Measurements from ENCODE around the gene HOXC12. TPM values are rescaled to one million over a fixed set of nuclear protein-coding genes. Genes with fewer than 3 reads are reported as not detected.

The HOXC12 gene
- total and polyA plus RNA-seq, 5 experiments from 2014 or later, result not detected

DNA sequence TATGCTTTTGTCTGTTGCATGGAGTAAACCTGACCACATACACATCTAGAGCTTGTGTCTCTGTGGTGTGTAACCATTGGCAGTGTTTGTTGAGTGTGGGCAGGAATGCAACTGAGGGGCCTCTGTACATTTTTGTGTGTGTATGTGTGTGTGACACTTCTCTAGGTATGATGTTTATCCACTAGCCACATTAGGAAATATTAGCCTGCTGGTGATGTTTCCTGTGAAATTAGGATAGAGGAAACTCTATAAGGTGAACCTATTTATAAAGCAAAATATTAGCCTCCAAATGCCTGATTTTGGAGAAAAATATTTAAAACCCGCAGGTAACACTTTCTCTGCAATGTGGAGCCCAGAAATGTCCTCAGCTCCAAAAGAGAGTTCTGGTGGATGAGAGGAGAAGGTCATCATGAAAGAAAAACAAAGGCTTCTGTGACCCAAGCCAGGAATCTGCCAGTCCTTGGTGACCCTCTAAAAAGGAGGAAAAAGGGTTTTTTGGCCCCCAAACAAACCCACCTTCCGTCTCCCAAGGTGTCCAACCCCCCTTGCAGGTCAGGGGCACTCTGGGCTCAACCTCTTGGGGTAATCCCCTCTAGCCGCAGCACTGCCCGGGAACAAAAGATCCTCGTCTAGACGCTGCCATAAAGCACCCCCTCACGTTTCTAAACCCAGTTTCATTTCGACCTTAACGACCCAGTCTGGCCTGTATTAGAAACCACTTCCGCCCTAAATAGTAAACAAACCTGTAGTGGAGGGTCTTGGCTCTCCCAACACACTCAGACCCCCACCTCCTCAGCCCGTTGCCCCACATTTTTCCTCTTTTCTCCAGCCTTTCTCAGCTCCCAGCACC, 23.1 kb downstream of the HOXC12 start:
- no peak overlapping the region for H3K27ac Mint-ChIP-seq
- ATAC-seq, result no peak

GRCh38 chr12:53978477-53979356, 24.0 kb downstream of the HOXC12 start:
- Mint-ChIP-seq H3K27ac (no peak overlapping the region), H3K4me1 (peaks cover 4 to 31% (median 18%) of the 10 kb centered on the region in 4 donors), H3K4me3 (peak overlapping the region in 1 of 10 donors; percentile 20), H3K36me3 (peaks cover 2 to 9% (median 4%) of the 10 kb centered on the region in 3 donors), H3K27me3 (peaks cover 51 to 98% (median 79%) of the 10 kb centered on the region in 5 donors), H3K9me3 (peaks cover 0 to 23% (median 0%) of the 10 kb centered on the region in 9 donors)
- ATAC-seq, result no peak
- POLR2A ChIA-PET, result interaction anchor here (0.7 kb wide), 1 partner anchor 37 kb away, joined by 3 read pairs; no protein-coding TSS in a partner anchor
- no peak for DNase-seq

More for the DNA sequence above, 23.1 kb downstream of the HOXC12 start:
- POLR2A ChIA-PET, result no interaction called here
- Mint-ChIP-seq H3K9me3 (peaks cover 0 to 27% (median 6%) of the 10 kb centered on the region in 9 donors), H3K36me3 (peaks cover 2 to 14% (median 8%) of the 10 kb centered on the region in 3 donors), H3K4me3 (no peak overlapping the region), H3K27me3 (peaks cover 51 to 98% (median 77%) of the 10 kb centered on the region in 5 donors), H3K4me1 (peaks cover 8 to 40% (median 23%) of the 10 kb centered on the region in 4 donors)
- no peak for DNase-seq

DNA sequence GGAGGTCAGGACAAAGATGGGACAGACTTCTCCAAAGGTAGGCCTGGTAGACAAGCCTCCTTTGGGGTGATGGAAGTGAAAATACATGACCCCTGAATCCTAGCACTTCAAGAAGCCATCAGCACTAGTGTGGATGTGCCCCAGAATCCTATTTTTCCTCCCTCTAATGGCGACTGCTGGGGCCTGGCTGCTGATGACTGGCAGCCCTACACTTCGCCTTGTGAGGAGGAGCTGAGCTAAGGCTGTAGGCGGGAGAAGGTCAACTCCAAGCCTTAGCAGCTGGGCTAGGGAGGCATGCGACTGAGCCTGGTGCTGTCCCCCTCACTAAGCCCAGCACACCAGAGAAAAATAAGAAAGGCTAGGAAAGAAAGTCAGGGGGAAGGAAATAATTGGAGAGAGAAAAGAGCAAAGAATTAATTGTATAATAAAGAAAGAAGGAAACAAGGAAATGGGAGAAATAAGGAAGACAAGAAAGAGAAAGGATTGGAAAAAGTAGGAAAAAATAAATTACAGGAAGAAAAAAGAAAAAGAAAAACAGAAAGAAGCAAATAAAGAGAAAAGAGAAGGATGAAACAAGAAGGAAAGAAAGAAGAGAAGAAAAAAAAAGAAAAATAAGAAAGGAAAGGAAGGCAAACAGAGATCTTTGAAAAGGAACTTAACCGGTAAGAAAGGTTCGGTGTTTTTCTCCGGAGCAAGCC, 25.6 kb downstream of the HOXC12 start:
- H3K36me3 Mint-ChIP-seq, result peaks cover 2 to 9% (median 4%) of the 10 kb centered on the region in 3 donors
- H3K9me3 Mint-ChIP-seq, result peaks cover 0 to 23% (median 0%) of the 10 kb centered on the region in 9 donors
- POLR2A ChIA-PET, result no interaction called here
- DNase-seq (no peak), ATAC-seq (no peak)
- peaks cover 53 to 99% (median 82%) of the 10 kb centered on the region in 5 donors for H3K27me3 Mint-ChIP-seq
- peaks cover 2 to 28% (median 14%) of the 10 kb centered on the region in 4 donors for H3K4me1 Mint-ChIP-seq
- peak overlapping the region in 4 of 10 donors; percentile 8 to 45 (median 28) for H3K4me3 Mint-ChIP-seq
- peak overlapping the region in 1 of 10 donors; percentile 63 for H3K27ac Mint-ChIP-seq

DNA sequence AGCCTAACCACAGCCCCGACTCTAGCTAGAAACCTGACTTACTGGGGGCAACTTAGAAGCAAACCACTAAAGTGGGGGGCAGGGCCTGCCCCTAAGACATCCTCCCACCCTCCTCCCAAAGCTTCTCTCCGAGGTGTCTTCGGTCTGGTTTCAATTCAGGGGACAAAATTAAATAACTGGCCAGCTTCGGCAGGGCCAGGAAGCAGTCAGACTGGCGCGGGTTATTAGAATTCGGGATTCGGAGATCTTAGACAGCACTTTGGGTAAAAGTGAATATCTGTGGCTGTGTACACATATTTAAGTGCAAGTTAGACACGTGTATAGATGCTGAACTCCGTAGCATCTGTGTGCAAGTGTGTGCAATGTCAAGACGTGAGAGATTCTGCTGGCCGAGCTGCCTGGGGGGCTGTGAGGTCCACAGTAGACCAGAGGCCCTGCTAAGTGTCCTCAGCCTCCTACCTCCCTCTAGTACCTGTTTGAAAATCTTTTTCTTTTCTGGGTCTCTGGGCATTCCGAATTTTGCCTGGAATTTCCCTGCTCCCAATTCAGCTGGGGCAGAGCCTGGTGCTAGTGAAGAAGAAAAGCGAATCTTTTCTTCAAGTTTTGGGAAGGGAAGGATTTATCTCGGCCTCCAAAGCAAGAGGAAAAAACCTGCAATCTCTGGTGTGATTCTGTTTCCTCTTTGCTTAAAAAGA, 26.2 kb downstream of the HOXC12 start:
- DNase-seq (no peak), ATAC-seq (peak in 1 of 2 donors; percentile 35)
- H3K27ac Mint-ChIP-seq, result peak overlapping the region in 1 of 10 donors; percentile 79
- no peak overlapping the region for H3K4me3 Mint-ChIP-seq
- H3K9me3 Mint-ChIP-seq, result peaks cover 0 to 22% (median 0%) of the 10 kb centered on the region in 9 donors
- peaks cover 2 to 9% (median 4%) of the 10 kb centered on the region in 3 donors for H3K36me3 Mint-ChIP-seq
- H3K27me3 Mint-ChIP-seq, result peaks cover 50 to 99% (median 80%) of the 10 kb centered on the region in 5 donors
- H3K4me1 Mint-ChIP-seq, result peaks cover 4 to 26% (median 13%) of the 10 kb centered on the region in 4 donors
- POLR2A ChIA-PET, result no interaction called here

DNA sequence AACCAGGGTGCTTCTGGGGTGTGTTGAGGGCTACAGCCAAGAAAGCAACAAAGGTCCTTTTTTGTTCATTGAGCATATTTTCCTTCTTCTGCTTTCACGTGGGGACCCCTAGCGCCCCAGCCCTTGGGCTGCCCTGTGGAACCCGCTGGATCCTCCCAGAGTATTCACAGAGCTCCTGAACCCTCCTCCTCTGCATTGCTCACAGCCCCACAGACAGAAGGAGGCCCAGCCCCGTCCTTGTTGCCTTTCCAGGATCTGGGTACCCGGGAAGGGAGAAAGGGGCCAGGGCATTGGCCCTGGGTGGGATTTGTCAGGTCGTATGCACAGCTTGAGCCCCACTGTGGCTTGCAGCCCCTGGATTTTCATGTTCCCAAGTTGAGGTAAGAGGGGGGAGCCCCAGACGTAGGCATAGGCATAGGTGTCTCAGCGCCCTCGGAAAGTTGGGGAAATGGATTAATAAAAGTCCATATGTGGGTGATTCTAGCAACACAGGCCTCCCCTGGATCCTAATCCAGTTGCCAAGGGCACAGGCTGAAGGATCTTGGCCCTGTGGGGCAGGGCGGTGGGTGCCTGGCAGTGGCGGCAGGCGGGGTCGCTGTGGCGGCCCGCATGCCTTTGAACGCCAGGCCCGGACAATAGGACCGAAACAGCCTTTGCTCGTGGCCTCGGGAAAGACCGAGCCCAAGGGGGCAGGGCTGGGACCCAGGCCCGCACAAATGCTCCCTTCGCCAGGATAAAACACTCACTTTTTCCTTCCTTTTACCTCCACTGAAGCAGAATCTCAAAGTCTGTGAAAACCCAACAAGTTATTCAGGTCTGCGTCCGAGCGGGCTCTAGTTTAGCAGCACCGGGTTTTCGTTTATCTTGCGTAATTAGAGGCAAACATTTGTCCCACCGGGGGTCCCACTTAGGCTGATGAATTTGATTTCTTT, 27.2 kb downstream of the HOXC12 start:
- ATAC-seq (no peak), DNase-seq (no peak)
- Mint-ChIP-seq H3K27ac (peak overlapping the region in 2 of 10 donors; percentile 45 to 59), H3K9me3 (peaks cover 0 to 21% (median 0%) of the 10 kb centered on the region in 9 donors), H3K36me3 (peaks cover 2 to 5% (median 4%) of the 10 kb centered on the region in 3 donors), H3K4me1 (peaks cover 7 to 26% (median 20%) of the 10 kb centered on the region in 4 donors), H3K27me3 (peaks cover 54 to 99% (median 82%) of the 10 kb centered on the region in 5 donors), H3K4me3 (no peak overlapping the region)
- POLR2A ChIA-PET, result no interaction called here

DNA sequence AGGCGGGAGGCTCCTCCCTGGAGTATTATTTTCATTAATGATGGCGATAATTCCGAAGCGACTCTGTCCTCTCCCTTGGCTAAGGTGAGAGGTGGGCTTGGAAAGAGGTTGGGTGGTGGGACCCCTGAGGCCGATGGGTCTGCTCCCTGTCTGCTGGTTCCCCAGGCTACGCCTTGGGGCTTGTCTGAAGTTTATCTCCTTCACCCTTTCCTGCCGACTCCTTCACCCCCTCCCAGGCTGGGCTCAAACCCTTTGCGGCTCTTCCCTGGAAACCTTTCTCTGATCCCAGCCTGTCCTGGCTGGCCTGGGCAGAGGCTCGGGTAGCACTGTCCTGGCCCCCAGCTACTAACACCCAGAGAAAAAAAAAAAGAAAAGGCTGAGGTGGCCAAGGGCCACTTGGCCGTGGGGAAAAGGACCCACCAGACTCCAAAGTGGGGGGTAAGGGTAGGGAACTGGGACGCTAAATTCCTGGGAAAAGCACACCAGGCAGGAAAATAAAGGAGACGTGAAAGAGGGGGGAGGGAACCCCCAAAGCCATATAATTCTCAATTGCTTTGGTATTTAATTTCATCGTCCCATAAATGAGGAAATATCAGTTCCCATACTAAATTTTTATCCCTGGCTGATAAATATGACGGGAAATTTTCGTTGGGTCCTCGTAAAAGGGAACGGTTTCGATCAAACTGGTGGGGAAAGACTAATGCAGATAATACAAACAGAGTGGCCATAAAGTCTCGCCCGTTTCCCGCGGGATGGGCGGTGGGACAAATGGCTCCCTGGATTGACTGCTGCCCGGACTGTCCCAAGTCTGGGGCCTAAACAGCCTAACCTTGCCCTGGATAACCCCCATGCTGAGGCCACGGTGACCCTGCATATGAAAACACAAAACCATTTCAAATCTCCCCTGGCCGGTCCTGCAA, 28.2 kb downstream of the HOXC12 start:
- H3K27me3 Mint-ChIP-seq, result peaks cover 56 to 99% (median 83%) of the 10 kb centered on the region in 5 donors
- peak overlapping the region in 3 of 10 donors; percentile 19 to 57 (median 37) for H3K4me3 Mint-ChIP-seq
- peaks cover 0 to 21% (median 0%) of the 10 kb centered on the region in 9 donors for H3K9me3 Mint-ChIP-seq
- ATAC-seq (no peak), DNase-seq (no peak)
- H3K36me3 Mint-ChIP-seq, result peaks cover 0 to 4% (median 2%) of the 10 kb centered on the region in 3 donors
- POLR2A ChIA-PET, result no interaction called here
- peak overlapping the region in 4 of 10 donors; percentile 45 to 87 (median 63) for H3K27ac Mint-ChIP-seq
- peaks cover 10 to 30% (median 20%) of the 10 kb centered on the region in 4 donors for H3K4me1 Mint-ChIP-seq

GRCh38 chr12:53983568-53983949, 28.9 kb downstream of the HOXC12 start:
- Mint-ChIP-seq H3K4me1 (peaks cover 11 to 36% (median 21%) of the 10 kb centered on the region in 4 donors), H3K4me3 (peak overlapping the region in 1 of 10 donors; percentile 19)
- POLR2A ChIA-PET, result no interaction called here

DNA sequence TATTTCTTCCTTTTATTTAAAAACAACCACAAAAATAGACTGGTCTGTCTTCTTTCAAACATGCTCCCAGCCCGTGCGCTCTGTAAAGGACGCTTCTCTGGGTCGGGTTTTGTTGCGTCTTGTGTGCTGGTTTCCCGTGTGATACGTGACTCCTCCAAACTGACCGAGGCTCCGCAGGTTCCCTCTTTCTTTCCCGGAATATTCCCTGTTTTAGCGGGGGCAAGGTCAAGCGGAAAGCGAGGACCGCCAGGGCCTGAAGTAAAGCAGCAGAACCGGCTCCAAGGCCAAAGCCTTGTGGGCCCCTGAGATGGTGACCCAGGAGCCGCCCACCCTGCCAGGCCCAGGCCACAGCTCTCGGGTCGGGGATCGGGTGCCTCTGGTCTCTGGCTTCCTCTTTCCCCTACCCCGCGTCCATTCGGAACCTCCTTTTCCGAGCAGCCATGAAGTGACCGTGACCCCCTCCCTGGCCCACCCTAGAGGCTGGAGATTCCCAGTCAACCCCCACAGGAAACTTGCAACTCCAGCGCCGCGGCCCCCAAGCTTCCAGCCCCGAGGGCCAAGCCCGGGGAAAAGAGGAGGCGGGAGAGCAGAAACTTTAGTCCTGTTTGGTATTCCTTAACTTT, 29.4 kb downstream of the HOXC12 start:
- peak overlapping the region in 2 of 10 donors; percentile 80 to 87 for H3K27ac Mint-ChIP-seq
- POLR2A ChIA-PET, result no interaction called here
- H3K4me1 Mint-ChIP-seq, result peaks cover 14 to 41% (median 23%) of the 10 kb centered on the region in 4 donors
- peak in 1 of 10 donors; percentile 46 for DNase-seq
- peaks cover 0 to 21% (median 0%) of the 10 kb centered on the region in 9 donors for H3K9me3 Mint-ChIP-seq
- H3K27me3 Mint-ChIP-seq, result peaks cover 59 to 99% (median 82%) of the 10 kb centered on the region in 5 donors
- peaks cover 0 to 4% (median 2%) of the 10 kb centered on the region in 3 donors for H3K36me3 Mint-ChIP-seq
- peak overlapping the region in 1 of 10 donors; percentile 70 for H3K4me3 Mint-ChIP-seq
- ATAC-seq, result no peak

More at GRCh38 chr12:53983568-53983949, 28.9 kb downstream of the HOXC12 start:
- peaks cover 56 to 99% (median 83%) of the 10 kb centered on the region in 5 donors for H3K27me3 Mint-ChIP-seq
- peaks cover 0 to 23% (median 0%) of the 10 kb centered on the region in 9 donors for H3K9me3 Mint-ChIP-seq
- H3K27ac Mint-ChIP-seq, result peak overlapping the region in 2 of 10 donors; percentile 80 to 87
- peaks cover 0 to 4% (median 2%) of the 10 kb centered on the region in 3 donors for H3K36me3 Mint-ChIP-seq
- ATAC-seq (no peak), DNase-seq (no peak)

- Mint-ChIP-seq H3K4me1 (peaks cover 24 to 49% (median 33%) of the 10 kb centered on the region in 4 donors), H3K4me3 (peak within 1 kb of the TSS; percentile 28 to 86 (median 70)), H3K27me3 (peaks cover 66 to 99% (median 82%) of the 10 kb centered on the region in 5 donors), H3K9me3 (peaks cover 0 to 19% (median 0%) of the 10 kb centered on the region in 9 donors), H3K36me3 (peaks cover 0 to 4% (median 2%) of the 10 kb centered on the region in 3 donors), H3K27ac (peak within 1 kb of the TSS in 4 of 10 donors; percentile 25 to 91 (median 75))
- peak; percentile 32 to 56 for ATAC-seq
- DNase-seq, result peak; percentile 44 to 77 (median 54)
- POLR2A ChIA-PET, result interaction anchor here (0.5 to 0.6 kb wide), 2 partner anchors 50 to 485 kb away, joined by 3 to 8 read pairs; no protein-coding TSS in a partner anchor
Measured at GRCh38 chr12:53984901-53985691, 30.4 kb downstream of the HOXC12 start, which contains the start of gene HOXC10. HOXC10 (plus strand) TSS chr12:53985146; CDS start chr12:53985260, 114 bp downstream.

All from naive thymus-derived CD8-positive, alpha-beta T cell (primary cell).